Lung (tissue), 12 donors: ENCODE measurements around the gene WDR48. TPM values are rescaled to one million over a fixed set of nuclear protein-coding genes. Genes with fewer than 3 reads are reported as not detected.

Experiments
- ATAC-seq: fragments of 200-7000 bp; cut with Tn5 transposase; one replicate; pipeline ENCODE4 v1.9.1; 2020; ENCODE audit warnings: moderate number of reproducible peaks; ENCODE audit not compliant: insufficient read depth, low FRiP score
- DNase-seq, 3 donors: peaks; one replicate each; pipeline ENCODE4 v3.0.0-alpha.2; 2013 to 2017
- H3K27ac ChIP-seq, 2 donors: one replicate each; pipeline ENCODE4 v1.5.1; 2013; ENCODE audit warnings: mild to moderate bottlenecking in 2 of 2, moderate library complexity in 2 of 2, control low read depth in 1 of 2, inconsistent platforms in 1 of 2, low read depth in 1 of 2, low read length in 1 of 2
- H3K27me3 ChIP-seq, 3 donors: one replicate each; pipeline ENCODE4 v1.5.1; 2013; ENCODE audit warnings: low read length in 2 of 3; ENCODE audit not compliant: control insufficient read depth in 3 of 3, insufficient read depth in 3 of 3
- H3K36me3 ChIP-seq, 4 donors: one replicate each; pipeline ENCODE4 v1.5.1; 2013; ENCODE audit warnings: low read length in 4 of 4, mild to moderate bottlenecking in 1 of 4, moderate library complexity in 1 of 4; ENCODE audit not compliant: control insufficient read depth in 4 of 4, insufficient read depth in 4 of 4
- H3K4me1 ChIP-seq, 5 donors: one replicate each; pipeline ENCODE4 v1.5.1; 2013; ENCODE audit warnings: low read length in 5 of 5, mild to moderate bottlenecking in 2 of 5, moderate library complexity in 1 of 5; ENCODE audit not compliant: control insufficient read depth in 5 of 5, insufficient read depth in 5 of 5
- H3K4me3 ChIP-seq: one replicate; pipeline ENCODE4 v1.5.1; 2013; ENCODE audit warnings: mild to moderate bottlenecking, control low read depth, moderate library complexity
- H3K9ac ChIP-seq, 2 donors: one replicate each; pipeline ENCODE4 v1.5.1; 2013; ENCODE audit warnings: low read length in 2 of 2, control low read depth in 1 of 2; ENCODE audit not compliant: insufficient read depth in 1 of 2
- H3K9me3 ChIP-seq, 4 donors: one replicate each; pipeline ENCODE4 v1.5.1; 2013; ENCODE audit warnings: low read length in 3 of 4, mild to moderate bottlenecking in 1 of 4, moderate library complexity in 1 of 4; ENCODE audit not compliant: control insufficient read depth in 4 of 4, insufficient read depth in 3 of 4
- CTCF ChIP-seq: IDR thresholded peaks from 2 replicates; pipeline ENCODE4 v1.5.1; 2012; ENCODE audit warnings: mild to moderate bottlenecking; ENCODE audit errors: control extremely low read depth, extremely low read depth
- WGBS, 2 donors: extraction: QIAGEN DNeasy Blood & Tissue Kit; methylation state at CpG; one replicate each; pipeline ENCODE4 v1.1.7; 2013; 5-methylcytosine and 5-hydroxymethylcytosine counted together
- polyA plus RNA-seq, 2 donors: library from polyadenylated mRNA; stranded (reverse); fragments of 200-250 nt; gene quantifications; one replicate each; pipeline ENCODE4 v1.2.1, GENCODE V29; 2013
- total RNA-seq, 2 donors: library from RNA; depleted of rRNA in 1 of 2; stranded (reverse); fragments of >200 nt in 1 of 2; gene quantifications; one replicate each; pipeline ENCODE4 v1.2.1, GENCODE V29; 2014 to 2021
- donor health status: control.
- donor health status: control.
- donor health status: Bipolar disorder and iron deficiency.
- donor health status: healthy.
- donor health status: DM: yes; HTN: yes; CAD: no.

WDR48 gene
- total and polyA plus RNA-seq, 4 donors = 8.8 to 58.8 (median 18.8) TPM

- ATAC-seq (no peak), DNase-seq (no peak)
- H3K27ac ChIP-seq = no peak overlapping the region
- H3K9ac ChIP-seq = no peak overlapping the region
- H3K9me3 ChIP-seq = no peaks in the 10 kb centered on the region
- 90 to 93% methylated on average over 8 of the region's 8 CpGs for WGBS, 2 donors
- peaks cover 24 to 67% (median 26%) of the 10 kb centered on the region in 4 donors for H3K36me3 ChIP-seq
- H3K4me3 ChIP-seq = no peak overlapping the region
- H3K27me3 ChIP-seq = no peaks in the 10 kb centered on the region
- H3K4me1 ChIP-seq = peaks cover 0 to 4% (median 0%) of the 10 kb centered on the region in 5 donors
- TF ChIP-seq CTCF = no peak
Measured at GRCh38 chr3:39097716-39098472, 46.1 kb downstream of the WDR48 start.

GRCh38 chr3:39098473-39099000 lies 46.7 kb downstream of the WDR48 start:
- no peak for TF ChIP-seq CTCF
- Histone ChIP-seq H3K36me3 (peaks cover 23 to 66% (median 25%) of the 10 kb centered on the region in 4 donors), H3K27ac (no peak overlapping the region), H3K4me3 (no peak overlapping the region), H3K9ac (no peak overlapping the region), H3K4me1 (peaks cover 0 to 9% (median 0%) of the 10 kb centered on the region in 5 donors), H3K9me3 (no peaks in the 10 kb centered on the region), H3K27me3 (no peaks in the 10 kb centered on the region)
- no peak for DNase-seq
- 93 to 94% methylated on average over 8 of the region's 8 CpGs for WGBS, 2 donors
- no peak for ATAC-seq

GRCh38 chr3:39099242-39099641 lies 47.4 kb downstream of the WDR48 start:
- Histone ChIP-seq H3K27ac (no peak overlapping the region), H3K4me3 (no peak overlapping the region), H3K36me3 (peaks cover 18 to 63% (median 21%) of the 10 kb centered on the region in 4 donors), H3K9ac (no peak overlapping the region), H3K9me3 (no peaks in the 10 kb centered on the region), H3K27me3 (no peaks in the 10 kb centered on the region), H3K4me1 (peaks cover 0 to 15% (median 0%) of the 10 kb centered on the region in 5 donors)
- no peak for TF ChIP-seq CTCF
- 83 to 94% methylated on average over 1 of the region's 1 CpG for WGBS, 2 donors
- no peak for DNase-seq
- ATAC-seq = no peak
